Naive B cell (primary cell): ENCODE data around the gene MYL12A. TPM values are rescaled to one million over a fixed set of nuclear protein-coding genes. Genes with fewer than 3 reads are reported as not detected.
A peak's percentile ranks its signal among the peaks of the same experiment; 100 is the strongest.
"Not testable (repeated sequence)": the region's sequence is repeated elsewhere in the genome, so short reads cannot be mapped to it uniquely, and the experiment has no call there.

Source experiments
- ATAC-seq, 2 donors: fragments of 150-1000 bp; cut with Tn5 transposase; 2 replicates each; pipeline ENCODE4 v1.10.0; 2021; ENCODE audit warnings: low read depth in 2 of 2, mild to moderate bottlenecking in 2 of 2, moderate library complexity in 2 of 2
- DNase-seq: peaks from one replicate; pipeline ENCODE4 v3.0.0; 2022
- H3K27ac Mint-ChIP-seq, 6 donors: one replicate each; pipeline ENCODE4 v1.8.0; 2020 to 2022; ENCODE audit warnings: mild to moderate bottlenecking in 6 of 6, mixed read lengths in 6 of 6, moderate library complexity in 5 of 6, inconsistent platforms in 2 of 6
- H3K27me3 Mint-ChIP-seq, 3 donors: one replicate each; pipeline ENCODE4 v1.8.0; 2021 to 2022; ENCODE audit warnings: mixed read lengths in 3 of 3, mild to moderate bottlenecking in 1 of 3
- H3K36me3 Mint-ChIP-seq, 2 donors: one replicate each; pipeline ENCODE4 v1.8.0; 2020 to 2022; ENCODE audit warnings: mixed read lengths in 2 of 2, inconsistent platforms in 1 of 2, mild to moderate bottlenecking in 1 of 2
- H3K4me1 Mint-ChIP-seq, 3 donors: one replicate each; pipeline ENCODE4 v1.8.0; 2020 to 2022; ENCODE audit warnings: mixed read lengths in 3 of 3, inconsistent platforms in 1 of 3, mild to moderate bottlenecking in 1 of 3, moderate library complexity in 1 of 3
- H3K4me3 Mint-ChIP-seq, 8 donors: one replicate each; pipeline ENCODE4 v1.8.0; 2020 to 2022; ENCODE audit warnings: mild to moderate bottlenecking in 8 of 8, mixed read lengths in 8 of 8, moderate library complexity in 8 of 8, inconsistent platforms in 2 of 8
- H3K9me3 Mint-ChIP-seq, 7 donors: one replicate each; pipeline ENCODE4 v1.8.0; 2020 to 2022; ENCODE audit warnings: mixed read lengths in 7 of 7, mild to moderate bottlenecking in 5 of 7, inconsistent platforms in 2 of 7, moderate library complexity in 1 of 7
- polyA plus RNA-seq, 6 donors: library from polyadenylated mRNA; unstranded; fragments of 300-500 nt; fragmentation: Illumina TruSeq; gene quantifications; one replicate each; pipeline ENCODE4 v1.2.3, GENCODE V29; 2021; ENCODE audit warnings: low read depth in 6 of 6

MYL12A gene
- polyA plus RNA-seq, 6 donors from 2014 or later: 1,232 to 1,667 (median 1,472) TPM

GRCh38 chr18:3217948-3218647 is 29.5 kb upstream of the MYL12A start:
- no peak for DNase-seq
- peak overlapping the region in 2 of 6 donors; percentile 18 to 64 for H3K27ac Mint-ChIP-seq
- no peak overlapping the region for H3K4me3 Mint-ChIP-seq
- ATAC-seq: no peak
- H3K36me3 Mint-ChIP-seq: peaks cover 0 to 8% of the 10 kb centered on the region in 2 donors
- no peaks in the 10 kb centered on the region for H3K27me3 Mint-ChIP-seq
- H3K9me3 Mint-ChIP-seq: peaks cover 0 to 2% (median 0%) of the 10 kb centered on the region in 7 donors
- no peaks in the 10 kb centered on the region for H3K4me1 Mint-ChIP-seq

GRCh38 chr18:3218819-3219218 is 28.8 kb upstream of the MYL12A start:
- no peak for DNase-seq
- Mint-ChIP-seq H3K27me3 (no peaks in the 10 kb centered on the region), H3K27ac (no peak overlapping the region), H3K36me3 (peaks cover 0 to 8% of the 10 kb centered on the region in 2 donors), H3K4me1 (no peaks in the 10 kb centered on the region), H3K4me3 (no peak overlapping the region), H3K9me3 (peaks cover 0 to 2% (median 0%) of the 10 kb centered on the region in 7 donors)
- no peak for ATAC-seq

- Mint-ChIP-seq H3K4me3 (no peak overlapping the region), H3K27me3 (no peaks in the 10 kb centered on the region), H3K4me1 (no peaks in the 10 kb centered on the region), H3K36me3 (peaks cover 0 to 8% of the 10 kb centered on the region in 2 donors), H3K27ac (no peak overlapping the region), H3K9me3 (peaks cover 0 to 2% (median 0%) of the 10 kb centered on the region in 7 donors)
- ATAC-seq (no peak), DNase-seq (no peak)
These were observed 28.4 kb upstream of the MYL12A start for GRCh38 chr18:3219241-3219630.

- Mint-ChIP-seq H3K27ac (peak within 1 kb of the TSS in 3 of 6 donors; percentile 7 to 48 (median 36)), H3K4me1 (no peaks in the 10 kb centered on the region), H3K9me3 (peaks cover 0 to 2% (median 0%) of the 10 kb centered on the region in 7 donors), H3K36me3 (peaks cover 0 to 8% of the 10 kb centered on the region in 2 donors), H3K4me3 (no peak within 1 kb of the TSS), H3K27me3 (no peaks in the 10 kb centered on the region)
- ATAC-seq: no peak
- no peak for DNase-seq
These were observed 27.8 kb upstream of the MYL12A start, which contains the start of gene MYOM1 for GRCh38 chr18:3219631-3220335. Gene MYOM1 (minus strand): TSS chr18:3219968. CDS start chr18:3215223, 4,745 bp downstream.

- not testable (repeated sequence) for H3K4me1 Mint-ChIP-seq, DNase-seq, H3K27me3 Mint-ChIP-seq, ATAC-seq, H3K36me3 Mint-ChIP-seq, H3K4me3 Mint-ChIP-seq, H3K27ac Mint-ChIP-seq, H3K9me3 Mint-ChIP-seq
These were observed 26.7 kb upstream of the MYL12A start for GRCh38 chr18:3220868-3221267.

GRCh38 chr18:3221496-3221895 is 26.1 kb upstream of the MYL12A start:
- Mint-ChIP-seq H3K27ac (no peak overlapping the region), H3K4me3 (no peak overlapping the region), H3K36me3 (peaks cover 0 to 1% of the 10 kb centered on the region in 2 donors), H3K9me3 (peaks cover 0 to under 1% (median 0%) of the 10 kb centered on the region in 7 donors), H3K27me3 (no peaks in the 10 kb centered on the region), H3K4me1 (no peaks in the 10 kb centered on the region)
- DNase-seq: no peak
- no peak for ATAC-seq

GRCh38 chr18:3223356-3223755 is 24.2 kb upstream of the MYL12A start:
- Mint-ChIP-seq H3K27ac (peak overlapping the region in 1 of 6 donors; percentile 37), H3K36me3 (no peaks in the 10 kb centered on the region), H3K27me3 (no peaks in the 10 kb centered on the region), H3K4me1 (no peaks in the 10 kb centered on the region), H3K9me3 (no peaks in the 10 kb centered on the region), H3K4me3 (no peak overlapping the region)
- no peak for ATAC-seq
- no peak for DNase-seq

GRCh38 chr18:3224223-3224622 is 23.4 kb upstream of the MYL12A start:
- no peaks in the 10 kb centered on the region for H3K9me3 Mint-ChIP-seq
- H3K27me3 Mint-ChIP-seq: no peaks in the 10 kb centered on the region
- DNase-seq: no peak
- H3K36me3 Mint-ChIP-seq: no peaks in the 10 kb centered on the region
- no peak overlapping the region for H3K27ac Mint-ChIP-seq
- H3K4me3 Mint-ChIP-seq: no peak overlapping the region
- H3K4me1 Mint-ChIP-seq: no peaks in the 10 kb centered on the region
- no peak for ATAC-seq

GRCh38 chr18:3225588-3225987 is 22.0 kb upstream of the MYL12A start:
- DNase-seq (no peak), ATAC-seq (no peak)
- no peaks in the 10 kb centered on the region for H3K27me3 Mint-ChIP-seq
- H3K36me3 Mint-ChIP-seq: no peaks in the 10 kb centered on the region
- no peaks in the 10 kb centered on the region for H3K9me3 Mint-ChIP-seq
- H3K27ac Mint-ChIP-seq: no peak overlapping the region
- H3K4me1 Mint-ChIP-seq: no peaks in the 10 kb centered on the region
- H3K4me3 Mint-ChIP-seq: no peak overlapping the region

GRCh38 chr18:3226048-3226447 is 21.6 kb upstream of the MYL12A start:
- no peak overlapping the region for H3K27ac Mint-ChIP-seq
- H3K9me3 Mint-ChIP-seq: no peaks in the 10 kb centered on the region
- H3K4me3 Mint-ChIP-seq: no peak overlapping the region
- peaks cover 0 to 3% of the 10 kb centered on the region in 2 donors for H3K36me3 Mint-ChIP-seq
- no peaks in the 10 kb centered on the region for H3K4me1 Mint-ChIP-seq
- DNase-seq: no peak
- no peak for ATAC-seq
- H3K27me3 Mint-ChIP-seq: no peaks in the 10 kb centered on the region

- peaks cover 0 to 6% of the 10 kb centered on the region in 2 donors for H3K36me3 Mint-ChIP-seq
- H3K4me3 Mint-ChIP-seq: no peak overlapping the region
- no peak overlapping the region for H3K27ac Mint-ChIP-seq
- H3K4me1 Mint-ChIP-seq: no peaks in the 10 kb centered on the region
- H3K27me3 Mint-ChIP-seq: no peaks in the 10 kb centered on the region
- no peaks in the 10 kb centered on the region for H3K9me3 Mint-ChIP-seq
- DNase-seq (no peak), ATAC-seq (no peak)
These were observed 16.9 kb upstream of the MYL12A start for GRCh38 chr18:3230401-3231334.

GRCh38 chr18:3233004-3233403 is 14.6 kb upstream of the MYL12A start:
- no peak for ATAC-seq
- Mint-ChIP-seq H3K27ac (no peak overlapping the region), H3K4me1 (peaks cover 0 to 2% (median 0%) of the 10 kb centered on the region in 3 donors), H3K36me3 (peaks cover 0 to 6% of the 10 kb centered on the region in 2 donors), H3K27me3 (no peaks in the 10 kb centered on the region), H3K9me3 (no peaks in the 10 kb centered on the region), H3K4me3 (no peak overlapping the region)
- no peak for DNase-seq

- H3K9me3 Mint-ChIP-seq: no peaks in the 10 kb centered on the region
- ATAC-seq (no peak), DNase-seq (no peak)
- H3K36me3 Mint-ChIP-seq: peaks cover 0 to 7% of the 10 kb centered on the region in 2 donors
- no peaks in the 10 kb centered on the region for H3K27me3 Mint-ChIP-seq
- H3K4me1 Mint-ChIP-seq: peaks cover 0 to 2% (median 0%) of the 10 kb centered on the region in 3 donors
- no peak overlapping the region for H3K27ac Mint-ChIP-seq
- H3K4me3 Mint-ChIP-seq: no peak overlapping the region
These were observed 14.0 kb upstream of the MYL12A start for GRCh38 chr18:3233433-3234168.
